ENCODE results near the gene RBM3. TPM values are rescaled to one million over a fixed set of nuclear protein-coding genes. Genes with fewer than 3 reads are reported as not detected.

The RBM3 gene
- total and polyA plus RNA-seq, 2 of the 8 experiments (the other 6 are each of a cell fraction or from before 2014, with no cell fraction given) = 99.6 to 164 TPM

DNA sequence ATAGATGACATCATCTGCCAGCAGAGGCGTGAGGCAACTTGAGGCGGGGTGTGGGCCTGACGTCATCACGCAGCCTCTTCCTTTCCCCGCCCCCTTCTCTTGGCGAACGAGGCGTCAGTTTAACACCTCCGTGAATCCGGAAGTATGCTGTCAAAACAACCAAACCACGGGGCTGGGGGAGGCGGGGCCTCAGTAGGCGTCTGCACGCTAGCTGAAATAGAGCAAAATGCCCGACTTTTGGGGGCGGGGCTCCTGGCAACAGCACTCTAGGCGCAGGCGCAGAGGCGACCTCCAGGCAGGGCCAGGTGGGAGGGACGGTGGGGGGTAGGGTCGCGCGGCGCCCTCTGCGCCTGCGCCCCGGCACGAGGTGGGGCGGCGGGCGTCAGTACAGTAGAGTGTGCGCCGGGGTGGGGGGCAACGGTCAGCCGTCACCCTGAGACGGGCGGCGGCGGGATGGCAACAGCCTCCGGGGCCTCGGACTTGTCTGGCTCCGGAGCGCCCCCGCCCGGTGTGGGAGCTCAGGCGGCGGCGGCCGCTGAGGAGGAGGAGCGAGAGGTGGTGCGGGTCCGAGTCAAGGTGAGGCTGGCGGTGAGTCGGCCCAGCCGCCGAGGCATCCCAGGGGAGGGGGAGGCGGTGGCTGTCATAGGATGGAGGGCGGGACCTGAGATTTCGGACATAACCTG is 34.8 kb upstream of the RBM3 start, which contains the start of gene TBC1D25:
TBC1D25 (plus strand) TSS at position 370 of the 683 bp plus-strand sequence; CDS start at position 454, 84 bp downstream.
- H2AFZ ChIP-seq (ENCODE audit: low read length) = peak within 1 kb of the TSS; percentile 65; the same call in 1 of the 2 replicates
- no peak within 1 kb of the TSS for H4K91ac ChIP-seq (replicated peaks; ENCODE audit: insufficient read length, low read length)
- no peaks in the 10 kb centered on the region for H3K23me2 ChIP-seq (ENCODE audit: low read depth, low read length)
- 0 out of 4 replicates have a peak, but pooled peaks cover 0 to 5% of the 10 kb centered on the region in 2 experiments for H3K79me2 ChIP-seq (ENCODE audit: control insufficient read depth in 1 of 2, insufficient read depth in 2 of 2, low read length in 2 of 2)
- no peak within 1 kb of the TSS for H3K23ac ChIP-seq (ENCODE audit: insufficient read length)
- no peak within 1 kb of the TSS for H2BK15ac ChIP-seq (ENCODE audit: low read length)
- H3K9ac ChIP-seq (replicated peaks in 1 of 4; ENCODE audit: extremely low read depth in 1 of 4, low read depth in 3 of 4, low read length in 3 of 4) = peak within 1 kb of the TSS in 1 of 4 experiments; percentile 55; a peak in 3 of 7 replicates
- no peak within 1 kb of the TSS for H3K14ac ChIP-seq (ENCODE audit: insufficient read length)
- H3K4ac ChIP-seq (replicated peaks; ENCODE audit: insufficient read length, low read depth, low read length) = no peak within 1 kb of the TSS
- no peak within 1 kb of the TSS for H4K8ac ChIP-seq (ENCODE audit: extremely low read depth, insufficient read depth, low read length)
- DNase-seq (ENCODE audit: low read depth in 1 of 2, low spot score in 2 of 2) = peak; percentile 91 to 93
- no peaks in the 10 kb centered on the region for H4K20me1 ChIP-seq (replicated peaks in 1 of 2; ENCODE audit: control insufficient read depth in 1 of 2, insufficient read depth in 2 of 2, low read length in 2 of 2)
- no peak within 1 kb of the TSS for H2AK5ac ChIP-seq (ENCODE audit: low read depth, low read length)
- peak within 1 kb of the TSS; percentile 46 to 82 (median 52) for H3K4me3 ChIP-seq (ENCODE audit: extremely low read depth in 1 of 4, insufficient read depth in 2 of 4, low read depth in 3 of 4, low read length in 4 of 4)
- H2BK120ac ChIP-seq (replicated peaks; ENCODE audit: low read depth, low read length) = no peak within 1 kb of the TSS
- H3K27ac ChIP-seq (ENCODE audit: low read depth, low read length) = no peak within 1 kb of the TSS
- WGBS, 2 experiments (ENCODE audit: extremely low coverage in 1 of 2, insufficient coverage in 1 of 2, insufficient read length in 1 of 2, insufficient replicate concordance in 2 of 2, low coverage in 1 of 2, low lambda C conversion rate in 2 of 2, missing lambda C conversion rate in 1 of 2) = 0% methylated on average over 4 of the region's 59 CpGs; no CpG with 5 or more reads in 1 of the 2 experiments
- peak; percentile 90 for FAIRE-seq
- H3K4me2 ChIP-seq (ENCODE audit: insufficient read depth in 1 of 2, low read depth in 2 of 2, low read length in 2 of 2) = peak within 1 kb of the TSS; percentile 50 to 61
- no peak within 1 kb of the TSS for H2BK12ac ChIP-seq (ENCODE audit: low read depth, low read length)
- H3K9me3 ChIP-seq (ENCODE audit: insufficient read depth in 2 of 2, low read depth in 1 of 2, low read length in 1 of 2) = no peaks in the 10 kb centered on the region
- H2BK5ac ChIP-seq (ENCODE audit: low read depth, low read length) = peak within 1 kb of the TSS; percentile 44; the same call in 1 of the 2 replicates
- H3K4me1 ChIP-seq (replicated peaks in 1 of 4; ENCODE audit: control insufficient read depth in 3 of 4, insufficient read depth in 4 of 4, low read length in 3 of 4) = no peaks in the 10 kb centered on the region
- no peaks in the 10 kb centered on the region for H3K27me3 ChIP-seq (replicated peaks in 1 of 4; ENCODE audit: control insufficient read depth in 3 of 4, extremely low read depth in 1 of 4, insufficient read depth in 3 of 4, low read length in 3 of 4)
- H3K79me1 ChIP-seq (ENCODE audit: low read depth, low read length) = 0 out of 2 replicates have a peak, but pooled peaks cover 2% of the 10 kb centered on the region
- H4K5ac ChIP-seq (ENCODE audit: insufficient read length, low read depth, low read length) = no peak within 1 kb of the TSS
- CTCF ChIA-PET (ENCODE audit: partially characterized antibody) = interaction anchor here (1.9 kb wide), 1 partner anchor 11 kb away, joined by 6 read pairs; no protein-coding TSS in a partner anchor
- H3K56ac ChIP-seq (replicated peaks; ENCODE audit: insufficient read length, low read depth, low read length) = no peak within 1 kb of the TSS
- POLR2A ChIA-PET (ENCODE audit: partially characterized antibody) = interaction anchor here (0.6 to 2.5 kb wide), 4 partner anchors 10 to 36 kb away, joined by 3 to 22 read pairs (median 4); partner anchors contain the start of gene RBM3
- no peaks in the 10 kb centered on the region for H3K36me3 ChIP-seq (ENCODE audit: control insufficient read depth in 2 of 4, insufficient read depth in 4 of 4, low read length in 3 of 4)
- H2BK20ac ChIP-seq (ENCODE audit: low read length) = no peak within 1 kb of the TSS
- H3K18ac ChIP-seq (ENCODE audit: extremely low read depth, low read length) = no peak within 1 kb of the TSS
- TF ChIP-seq TCF12 (IDR thresholded peaks at IDR 0.05; ENCODE audit: low read depth, low read length) (no peak), MAFK (IDR thresholded peaks at IDR 0.05; ENCODE audit: low read depth, low read length) (no peak), SIN3A (conservative IDR thresholded peaks at IDR 0.05 in 1 of 2, IDR thresholded peaks at IDR 0.05 in 1 of 2; ENCODE audit: low read depth in 1 of 2, low read length in 2 of 2) (peak in 1 of 2 experiments; percentile 58; a peak in 1 of 4 replicates), BACH1 (IDR thresholded peaks at IDR 0.05; ENCODE audit: low read length) (peak; percentile 41; the same call in 1 of the 2 replicates), TBP (IDR thresholded peaks at IDR 0.05; ENCODE audit: low read depth, low read length) (no peak), RBBP5 (IDR thresholded peaks at IDR 0.05; ENCODE audit: borderline replicate concordance, low read depth, low read length) (no peak), ASH2L (IDR thresholded peaks at IDR 0.05; ENCODE audit: low read length) (peak; percentile 54), NANOG (IDR thresholded peaks at IDR 0.05; ENCODE audit: insufficient read depth, low read depth, low read length, poor library complexity, severe bottlenecking) (no peak), TAF7 (optimal IDR thresholded peaks at IDR 0.05; ENCODE audit: borderline replicate concordance, low read depth, low read length) (no peak)
- TF ChIP-seq, protein P1, sequence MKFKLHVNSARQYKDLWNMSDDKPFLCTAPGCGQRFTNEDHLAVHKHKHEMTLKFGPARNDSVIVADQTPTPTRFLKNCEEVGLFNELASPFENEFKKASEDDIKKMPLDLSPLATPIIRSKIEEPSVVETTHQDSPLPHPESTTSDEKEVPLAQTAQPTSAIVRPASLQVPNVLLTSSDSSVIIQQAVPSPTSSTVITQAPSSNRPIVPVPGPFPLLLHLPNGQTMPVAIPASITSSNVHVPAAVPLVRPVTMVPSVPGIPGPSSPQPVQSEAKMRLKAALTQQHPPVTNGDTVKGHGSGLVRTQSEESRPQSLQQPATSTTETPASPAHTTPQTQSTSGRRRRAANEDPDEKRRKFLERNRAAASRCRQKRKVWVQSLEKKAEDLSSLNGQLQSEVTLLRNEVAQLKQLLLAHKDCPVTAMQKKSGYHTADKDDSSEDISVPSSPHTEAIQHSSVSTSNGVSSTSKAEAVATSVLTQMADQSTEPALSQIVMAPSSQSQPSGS (IDR thresholded peaks at IDR 0.05; ENCODE audit: low read length) = peak; percentile 95
